Astrocyte of the cerebellum (primary cell): Measurements from ENCODE around the gene CENPS.

Experiments used
- DNase-seq: peaks from one replicate; pipeline ENCODE4 v3.0.0-alpha.2; 2011; ENCODE audit warnings: low read depth
- H3K4me3 ChIP-seq: 2 replicates; pipeline ENCODE4 v1.5.1; 2011; ENCODE audit warnings: mild to moderate bottlenecking, low read depth, low read length, moderate library complexity
- CTCF ChIP-seq: IDR thresholded peaks from 2 replicates; pipeline ENCODE4 v1.5.1; 2012; ENCODE audit warnings: low read length, low read depth, moderate library complexity, mild to moderate bottlenecking; ENCODE audit errors: missing control alignments
- in situ Hi-C: cut with HindIII; loops from 2 replicates; pipeline ENCODE4 v1.10.0; 2017; ENCODE audit warnings: low sequenced_read_pairs

Gene CENPS

GRCh38 chr1:10457875-10458274, 27.6 kb downstream of the CENPS start:
- H3K4me3 ChIP-seq, result no peak overlapping the region
- in situ Hi-C loops, result no loop called here
- TF ChIP-seq CTCF, result no peak
- no peak for DNase-seq

GRCh38 chr1:10459184-10459583, 29.0 kb downstream of the CENPS start:
- no peak overlapping the region for H3K4me3 ChIP-seq
- DNase-seq, result peak; percentile 75
- TF ChIP-seq CTCF, result no peak
- in situ Hi-C loops, result no loop called here

- no peak overlapping the region for H3K4me3 ChIP-seq
- in situ Hi-C loops, result no loop called here
- no peak for DNase-seq
- TF ChIP-seq CTCF, result no peak
Measured at GRCh38 chr1:10467078-10467477, 36.8 kb downstream of the CENPS start.

GRCh38 chr1:10470043-10470442, 39.8 kb downstream of the CENPS start:
- DNase-seq, result no peak
- TF ChIP-seq CTCF, result no peak
- H3K4me3 ChIP-seq, result no peak overlapping the region
- in situ Hi-C loops, result no loop called here

- H3K4me3 ChIP-seq, result peak overlapping the region; percentile 79
- in situ Hi-C loops, result no loop called here
- TF ChIP-seq CTCF, result no peak
- DNase-seq, result no peak
Measured at GRCh38 chr1:10471411-10472219, 41.4 kb downstream of the CENPS start.

- peak within 1 kb of the TSS; percentile 79 for H3K4me3 ChIP-seq
- in situ Hi-C loops, result no loop called here
- TF ChIP-seq CTCF, result no peak
- DNase-seq, result peak; percentile 94
Measured at GRCh38 chr1:10472220-10473144, 42.2 kb downstream of the CENPS start, which contains the start of gene DFFA. Gene DFFA (minus strand): TSS chr1:10472529. CDS start chr1:10472458, 71 bp downstream.
